Esophagus muscularis mucosa (tissue), 4 donors: Measurements from ENCODE around the gene TYSND1. TPM values are rescaled to one million over a fixed set of nuclear protein-coding genes. Genes with fewer than 3 reads are reported as not detected.

Experiments
- DNase-seq: peaks from one replicate; pipeline ENCODE4 v3.0.0-alpha.2; 2017; ENCODE audit errors: extremely low spot score
- H3K27ac ChIP-seq, 4 donors: fragments of 200-600 bp; sonication (generic); replicated peaks in 1 of 4; 1 replicate in 3 of 4; 2 replicates in 1 of 4; pipeline ENCODE4 v1.5.1; 2016 to 2019; ENCODE audit warnings: mild to moderate bottlenecking in 1 of 4
- H3K27me3 ChIP-seq, 4 donors: fragments of 200-600 bp; sonication (generic); one replicate each; pipeline versions ENCODE4 v1.5.1 to v1.6.0; 2016 to 2019
- H3K36me3 ChIP-seq, 4 donors: fragments of 200-600 bp; sonication (generic); one replicate each; pipeline ENCODE4 v1.5.1; 2016 to 2019
- H3K4me1 ChIP-seq, 4 donors: fragments of 200-600 bp; sonication (generic); one replicate each; pipeline ENCODE4 v1.5.1; 2016 to 2019
- H3K4me3 ChIP-seq, 4 donors: fragments of 200-600 bp; sonication (generic); 1 replicate in 2 of 4; 2 replicates in 2 of 4; pipeline ENCODE4 v1.5.1; 2016 to 2019; ENCODE audit warnings: mild to moderate bottlenecking in 4 of 4, moderate library complexity in 1 of 4
- H3K9me3 ChIP-seq, 4 donors: fragments of 200-600 bp; sonication (generic); 1 replicate in 3 of 4; 2 replicates in 1 of 4; pipeline ENCODE4 v1.5.1; 2016 to 2019
- EP300 ChIP-seq: sonication (generic); formaldehyde crosslinking; IDR thresholded peaks from one replicate; pipeline ENCODE4 v1.6.1; 2017; ENCODE audit warnings: antibody characterized with exemption
- POLR2A ChIP-seq: fragments of 450-650 bp; IDR thresholded peaks from one replicate; pipeline ENCODE4 v1.6.1; 2017; ENCODE audit warnings: antibody characterized with exemption, moderate library complexity, mild to moderate bottlenecking, low read depth
- POLR2AphosphoS5 ChIP-seq, 2 donors: sonication (generic); formaldehyde crosslinking; IDR thresholded peaks; one replicate each; pipeline ENCODE4 v1.6.1; 2017; ENCODE audit warnings: antibody characterized with exemption in 2 of 2
- WGBS: methylation state at CpG from one replicate; pipeline ENCODE4 v1.1.5; 2018; 5-methylcytosine and 5-hydroxymethylcytosine counted together
- intact Hi-C: fragments of 100-400 bp; cut with DNase I; formaldehyde crosslinking; loops from one replicate; pipeline ENCODE4 v1.15.1; 2023
- total RNA-seq, 4 donors: library from RNA; depleted of rRNA; stranded (reverse); fragments of >200 nt; gene quantifications; one replicate each; pipeline versions ENCODE4 v1.1.0 to v1.2.1, GENCODE V29; 2016
- TF ChIP-seq, protein P1 (sequence below), 3 experiments: fragments of 200-600 bp in 2 of 3; fragments of 450-650 bp in 1 of 3; sonication (generic) in 2 of 3; IDR thresholded peaks; one replicate each; pipeline ENCODE4 v1.5.1; 2017 to 2019; ENCODE audit warnings: antibody characterized with exemption in 3 of 3, mild to moderate bottlenecking in 2 of 3, moderate library complexity in 1 of 3

The TYSND1 gene
- total RNA-seq, 4 donors from 2014 or later, result 6.0 to 12.2 (median 9.3) TPM

DNA sequence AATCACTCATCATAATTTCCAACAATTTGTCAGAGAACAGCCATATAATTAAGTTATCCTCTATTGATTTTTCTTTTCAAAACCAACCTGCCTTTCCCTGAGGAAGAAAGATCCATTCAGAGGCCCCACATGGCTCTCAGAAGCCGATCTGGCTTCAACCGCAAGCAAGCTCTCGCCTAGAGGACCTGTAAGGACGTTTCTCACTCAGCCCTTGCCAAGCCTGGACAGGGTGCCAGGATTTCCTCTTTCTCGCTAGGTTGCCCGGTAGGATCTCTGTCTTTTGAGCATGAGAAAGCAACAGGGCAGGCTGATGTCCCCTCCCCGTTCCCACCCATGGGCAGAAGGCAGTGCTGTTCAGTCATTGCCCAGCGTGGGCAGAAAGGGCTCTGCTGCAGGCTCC, 26.9 kb downstream of the TYSND1 start:
- Histone ChIP-seq H3K27me3 (no peaks in the 10 kb centered on the region), H3K4me1 (peaks cover 0 to 4% (median 2%) of the 10 kb centered on the region in 4 donors), H3K27ac (no peak overlapping the region), H3K36me3 (peaks cover 21 to 86% (median 81%) of the 10 kb centered on the region in 4 donors), H3K9me3 (no peaks in the 10 kb centered on the region), H3K4me3 (no peak overlapping the region)
- intact Hi-C loops, result loop anchor here (10.0 kb wide), 1 partner anchor 245 kb away; no protein-coding TSS in a partner anchor
- WGBS, result 76% methylated on average over 5 of the region's 8 CpGs
- no peak for DNase-seq
- TF ChIP-seq, protein P1, sequence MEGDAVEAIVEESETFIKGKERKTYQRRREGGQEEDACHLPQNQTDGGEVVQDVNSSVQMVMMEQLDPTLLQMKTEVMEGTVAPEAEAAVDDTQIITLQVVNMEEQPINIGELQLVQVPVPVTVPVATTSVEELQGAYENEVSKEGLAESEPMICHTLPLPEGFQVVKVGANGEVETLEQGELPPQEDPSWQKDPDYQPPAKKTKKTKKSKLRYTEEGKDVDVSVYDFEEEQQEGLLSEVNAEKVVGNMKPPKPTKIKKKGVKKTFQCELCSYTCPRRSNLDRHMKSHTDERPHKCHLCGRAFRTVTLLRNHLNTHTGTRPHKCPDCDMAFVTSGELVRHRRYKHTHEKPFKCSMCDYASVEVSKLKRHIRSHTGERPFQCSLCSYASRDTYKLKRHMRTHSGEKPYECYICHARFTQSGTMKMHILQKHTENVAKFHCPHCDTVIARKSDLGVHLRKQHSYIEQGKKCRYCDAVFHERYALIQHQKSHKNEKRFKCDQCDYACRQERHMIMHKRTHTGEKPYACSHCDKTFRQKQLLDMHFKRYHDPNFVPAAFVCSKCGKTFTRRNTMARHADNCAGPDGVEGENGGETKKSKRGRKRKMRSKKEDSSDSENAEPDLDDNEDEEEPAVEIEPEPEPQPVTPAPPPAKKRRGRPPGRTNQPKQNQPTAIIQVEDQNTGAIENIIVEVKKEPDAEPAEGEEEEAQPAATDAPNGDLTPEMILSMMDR (IDR thresholded peaks at IDR 0.05), result no peak
- TF ChIP-seq POLR2AphosphoS5 (IDR thresholded peaks at IDR 0.05) (no peak), EP300 (no peak), POLR2A (no peak)

DNA sequence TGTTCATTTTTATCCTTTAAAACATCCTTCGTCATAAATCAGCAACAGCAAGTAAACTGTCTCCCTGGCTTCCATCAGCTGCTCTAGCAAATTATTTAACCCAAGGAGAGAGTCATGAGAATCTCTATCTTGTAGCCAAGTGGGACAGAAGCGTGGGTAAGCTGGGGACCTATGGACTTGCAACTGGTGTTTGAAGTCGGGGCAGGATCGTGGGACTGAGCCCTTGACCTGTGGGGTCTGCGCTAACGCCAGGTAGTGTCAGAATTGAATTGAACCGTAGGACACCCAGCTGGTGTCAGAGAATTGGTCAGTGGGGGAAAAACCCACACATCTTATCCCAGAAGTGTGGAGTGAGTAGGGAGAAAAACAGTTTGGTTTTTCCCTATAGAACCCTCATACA, 27.3 kb downstream of the TYSND1 start:
- intact Hi-C loops, result loop anchor here (10.0 kb wide), 1 partner anchor 246 kb away; no protein-coding TSS in a partner anchor
- 95% methylated on average over 7 of the region's 7 CpGs for WGBS
- peaks cover 23 to 90% (median 85%) of the 10 kb centered on the region in 4 donors for H3K36me3 ChIP-seq

GRCh38 chr10:70118196-70118595, 28.3 kb downstream of the TYSND1 start:
- H3K36me3 ChIP-seq, result peaks cover 33 to 93% (median 88%) of the 10 kb centered on the region in 4 donors
- H3K4me3 ChIP-seq, result no peak overlapping the region
- WGBS, result 78% methylated on average over 3 of the region's 3 CpGs
- H3K27ac ChIP-seq, result no peak overlapping the region
- no peaks in the 10 kb centered on the region for H3K9me3 ChIP-seq
- intact Hi-C loops, result loop anchor here (10.0 kb wide), 1 partner anchor 247 kb away; no protein-coding TSS in a partner anchor
- no peak for DNase-seq
- TF ChIP-seq POLR2A (no peak), EP300 (no peak), POLR2AphosphoS5 (IDR thresholded peaks at IDR 0.05) (no peak)
- TF ChIP-seq, protein P1 (IDR thresholded peaks at IDR 0.05), result no peak
- H3K4me1 ChIP-seq, result peaks cover 0 to 4% (median 2%) of the 10 kb centered on the region in 4 donors
- no peaks in the 10 kb centered on the region for H3K27me3 ChIP-seq

More for the DNA sequence above, 27.3 kb downstream of the TYSND1 start:
- peaks cover 0 to 4% (median 2%) of the 10 kb centered on the region in 4 donors for H3K4me1 ChIP-seq
- TF ChIP-seq EP300 (no peak), POLR2AphosphoS5 (IDR thresholded peaks at IDR 0.05) (no peak), POLR2A (no peak)
- TF ChIP-seq, protein P1 (IDR thresholded peaks at IDR 0.05), result no peak
- H3K4me3 ChIP-seq, result no peak overlapping the region
- H3K9me3 ChIP-seq, result no peaks in the 10 kb centered on the region
- no peak overlapping the region for H3K27ac ChIP-seq
- DNase-seq, result no peak
- no peaks in the 10 kb centered on the region for H3K27me3 ChIP-seq

DNA sequence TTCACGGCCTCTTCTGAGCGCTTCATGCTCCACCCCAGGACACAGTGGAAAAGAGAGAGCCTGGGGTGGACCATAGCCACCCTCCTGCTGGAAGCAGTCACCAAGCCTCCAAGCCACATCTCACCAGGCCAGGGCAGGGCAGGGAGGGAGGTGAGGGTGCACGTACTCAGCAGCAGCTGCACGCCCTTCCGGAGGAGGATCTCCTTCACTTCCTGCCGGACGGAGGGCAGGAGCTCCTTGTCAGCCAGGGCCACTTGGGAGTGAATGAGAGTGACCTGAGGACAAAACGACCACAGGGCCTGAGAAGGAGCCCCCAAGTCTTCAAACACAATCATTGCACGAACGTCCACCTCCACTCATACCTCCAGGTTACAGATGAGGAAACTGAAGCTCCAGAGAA, 28.9 kb downstream of the TYSND1 start:
- H3K36me3 ChIP-seq, result peaks cover 38 to 93% (median 88%) of the 10 kb centered on the region in 4 donors
- no peaks in the 10 kb centered on the region for H3K27me3 ChIP-seq
- H3K9me3 ChIP-seq, result no peaks in the 10 kb centered on the region
- no peak overlapping the region for H3K27ac ChIP-seq
- intact Hi-C loops, result loop anchor here (2.0 to 10.0 kb wide), 2 partner anchors 27 to 247 kb away; no protein-coding TSS in a partner anchor
- DNase-seq, result no peak
- TF ChIP-seq, protein P1 (IDR thresholded peaks at IDR 0.05), result no peak
- TF ChIP-seq POLR2A (no peak), EP300 (no peak), POLR2AphosphoS5 (IDR thresholded peaks at IDR 0.05) (no peak)
- peaks cover 0 to 4% (median 2%) of the 10 kb centered on the region in 4 donors for H3K4me1 ChIP-seq
- H3K4me3 ChIP-seq, result no peak overlapping the region
- 87% methylated on average over 9 of the region's 10 CpGs for WGBS
